ENCODE measurements around the gene CIAO2A. TPM values are rescaled to one million over a fixed set of nuclear protein-coding genes. Genes with fewer than 3 reads are reported as not detected.

CIAO2A gene
- polyA plus RNA-seq, 1 donor from 2014 or later, result 156 TPM

DNA sequence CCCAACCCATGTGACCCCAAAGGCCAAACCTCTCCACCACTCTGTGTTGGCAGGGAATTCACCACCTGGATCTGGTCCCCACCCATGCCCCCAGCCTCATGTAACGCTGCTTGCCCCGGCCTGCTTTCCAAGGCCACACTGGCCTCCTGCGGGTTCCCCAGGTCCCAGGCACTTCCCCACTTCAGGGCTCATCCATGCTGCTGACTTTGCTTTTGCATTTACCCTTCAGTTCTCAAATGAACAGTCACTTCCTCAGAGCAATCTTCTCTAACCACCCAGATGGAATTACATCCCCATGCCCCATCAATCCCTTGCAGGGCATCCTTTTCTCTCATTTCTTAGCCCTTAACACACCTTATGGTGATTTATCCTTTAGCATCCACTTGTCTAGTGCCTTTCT, 56.5 kb downstream of the CIAO2A start:
- Histone ChIP-seq H3K9me2 (ENCODE audit: insufficient read depth, low read length) (no peaks in the 10 kb centered on the region), H3K9me3 (ENCODE audit: low read length) (no peaks in the 10 kb centered on the region), H3K36me3 (ENCODE audit: insufficient read depth, low read length) (no peaks in the 10 kb centered on the region), H3K4me3 (ENCODE audit: low read length) (no peak overlapping the region), H2AFZ (ENCODE audit: low read depth, low read length) (no peak overlapping the region), H3K27ac (ENCODE audit: low read length) (no peak overlapping the region), H3K79me2 (replicated peaks; ENCODE audit: insufficient read depth, low read length) (no peaks in the 10 kb centered on the region), H4K20me1 (ENCODE audit: insufficient read depth) (no peaks in the 10 kb centered on the region), H3F3A (ENCODE audit: insufficient read depth, low read length, poor library complexity, severe bottlenecking) (no peaks in the 10 kb centered on the region), H3K27me3 (ENCODE audit: insufficient read depth, low read depth, low read length) (no peaks in the 10 kb centered on the region), H3K4me2 (ENCODE audit: low read length) (no peak overlapping the region), H3K9ac (ENCODE audit: low read length) (no peak overlapping the region)
- TF ChIP-seq, protein P1, sequence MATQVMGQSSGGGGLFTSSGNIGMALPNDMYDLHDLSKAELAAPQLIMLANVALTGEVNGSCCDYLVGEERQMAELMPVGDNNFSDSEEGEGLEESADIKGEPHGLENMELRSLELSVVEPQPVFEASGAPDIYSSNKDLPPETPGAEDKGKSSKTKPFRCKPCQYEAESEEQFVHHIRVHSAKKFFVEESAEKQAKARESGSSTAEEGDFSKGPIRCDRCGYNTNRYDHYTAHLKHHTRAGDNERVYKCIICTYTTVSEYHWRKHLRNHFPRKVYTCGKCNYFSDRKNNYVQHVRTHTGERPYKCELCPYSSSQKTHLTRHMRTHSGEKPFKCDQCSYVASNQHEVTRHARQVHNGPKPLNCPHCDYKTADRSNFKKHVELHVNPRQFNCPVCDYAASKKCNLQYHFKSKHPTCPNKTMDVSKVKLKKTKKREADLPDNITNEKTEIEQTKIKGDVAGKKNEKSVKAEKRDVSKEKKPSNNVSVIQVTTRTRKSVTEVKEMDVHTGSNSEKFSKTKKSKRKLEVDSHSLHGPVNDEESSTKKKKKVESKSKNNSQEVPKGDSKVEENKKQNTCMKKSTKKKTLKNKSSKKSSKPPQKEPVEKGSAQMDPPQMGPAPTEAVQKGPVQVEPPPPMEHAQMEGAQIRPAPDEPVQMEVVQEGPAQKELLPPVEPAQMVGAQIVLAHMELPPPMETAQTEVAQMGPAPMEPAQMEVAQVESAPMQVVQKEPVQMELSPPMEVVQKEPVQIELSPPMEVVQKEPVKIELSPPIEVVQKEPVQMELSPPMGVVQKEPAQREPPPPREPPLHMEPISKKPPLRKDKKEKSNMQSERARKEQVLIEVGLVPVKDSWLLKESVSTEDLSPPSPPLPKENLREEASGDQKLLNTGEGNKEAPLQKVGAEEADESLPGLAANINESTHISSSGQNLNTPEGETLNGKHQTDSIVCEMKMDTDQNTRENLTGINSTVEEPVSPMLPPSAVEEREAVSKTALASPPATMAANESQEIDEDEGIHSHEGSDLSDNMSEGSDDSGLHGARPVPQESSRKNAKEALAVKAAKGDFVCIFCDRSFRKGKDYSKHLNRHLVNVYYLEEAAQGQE (IDR thresholded peaks at IDR 0.05; ENCODE audit: borderline replicate concordance), result no peak
- TF ChIP-seq POLR2AphosphoS5 (IDR thresholded peaks at IDR 0.05) (no peak), SMC3 (conservative IDR thresholded peaks at IDR 0.05; ENCODE audit: poor library complexity) (no peak), TAF1 (IDR thresholded peaks at IDR 0.05; ENCODE audit: low read depth) (no peak), CTCF (IDR thresholded peaks at IDR 0.05; ENCODE audit: poor library complexity, severe bottlenecking) (no peak), EZH2 (IDR thresholded peaks at IDR 0.05; ENCODE audit: borderline replicate concordance, insufficient read depth, low read length, poor library complexity, severe bottlenecking) (no peak), MXI1 (conservative IDR thresholded peaks at IDR 0.05; ENCODE audit: poor library complexity, severe bottlenecking) (no peak), EP300 (conservative IDR thresholded peaks at IDR 0.05; ENCODE audit: poor library complexity, severe bottlenecking) (no peak), RAD21 (conservative IDR thresholded peaks at IDR 0.05) (no peak)

DNA sequence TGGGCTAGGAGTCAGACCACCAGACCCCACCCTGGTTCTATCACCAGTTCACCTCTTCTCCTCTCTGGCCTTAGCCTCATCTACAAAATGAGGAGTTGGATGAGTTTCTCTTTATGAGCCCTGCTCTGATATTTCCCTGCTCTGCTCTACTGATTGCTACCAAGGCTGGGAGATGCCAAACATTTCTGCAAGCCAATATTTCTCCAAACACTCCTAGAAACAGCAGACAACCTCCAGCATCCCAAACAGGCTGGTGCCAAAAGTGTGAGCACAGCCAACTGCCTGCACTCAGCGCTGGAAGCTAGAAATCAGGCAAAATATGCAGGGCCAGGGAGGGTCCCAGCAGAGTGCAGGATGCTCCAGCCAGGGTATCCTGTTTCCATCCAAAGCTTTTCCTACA, 58.1 kb downstream of the CIAO2A start:
- Histone ChIP-seq H3K27ac (ENCODE audit: low read length) (no peak overlapping the region), H3K79me2 (replicated peaks; ENCODE audit: insufficient read depth, low read length) (no peaks in the 10 kb centered on the region), H3F3A (ENCODE audit: insufficient read depth, low read length, poor library complexity, severe bottlenecking) (no peaks in the 10 kb centered on the region), H4K20me1 (ENCODE audit: insufficient read depth) (no peaks in the 10 kb centered on the region), H3K4me2 (ENCODE audit: low read length) (no peak overlapping the region), H3K9me3 (ENCODE audit: low read length) (no peaks in the 10 kb centered on the region), H3K9ac (ENCODE audit: low read length) (no peak overlapping the region), H3K4me3 (ENCODE audit: low read length) (no peak overlapping the region), H3K27me3 (ENCODE audit: insufficient read depth, low read depth, low read length) (no peaks in the 10 kb centered on the region), H3K36me3 (ENCODE audit: insufficient read depth, low read length) (no peaks in the 10 kb centered on the region), H3K9me2 (ENCODE audit: insufficient read depth, low read length) (no peaks in the 10 kb centered on the region), H2AFZ (ENCODE audit: low read depth, low read length) (no peak overlapping the region)
- no peak for TF ChIP-seq EZH2 (IDR thresholded peaks at IDR 0.05; ENCODE audit: borderline replicate concordance, insufficient read depth, low read length, poor library complexity, severe bottlenecking)
- TF ChIP-seq, protein P1 (IDR thresholded peaks at IDR 0.05; ENCODE audit: borderline replicate concordance), result no peak
- no peak for TF ChIP-seq SMC3 (conservative IDR thresholded peaks at IDR 0.05; ENCODE audit: poor library complexity)
- no peak for TF ChIP-seq TAF1 (IDR thresholded peaks at IDR 0.05; ENCODE audit: low read depth)
- TF ChIP-seq RAD21 (conservative IDR thresholded peaks at IDR 0.05), result no peak
- TF ChIP-seq EP300 (conservative IDR thresholded peaks at IDR 0.05; ENCODE audit: poor library complexity, severe bottlenecking), result no peak
- TF ChIP-seq MXI1 (conservative IDR thresholded peaks at IDR 0.05; ENCODE audit: poor library complexity, severe bottlenecking), result no peak
- no peak for TF ChIP-seq POLR2AphosphoS5 (IDR thresholded peaks at IDR 0.05)
- no peak for TF ChIP-seq CTCF (IDR thresholded peaks at IDR 0.05; ENCODE audit: poor library complexity, severe bottlenecking)

Data from neural cell (in vitro differentiated cells).